ENCODE measurements around the gene KCNQ1. TPM values are rescaled to one million over a fixed set of nuclear protein-coding genes. Genes with fewer than 3 reads are reported as not detected.

The KCNQ1 gene
- total and polyA plus RNA-seq, 2 of the 13 experiments (the other 11 are each of a cell fraction or from before 2014, with no cell fraction given) = 0.02 to 0.08 TPM

DNA sequence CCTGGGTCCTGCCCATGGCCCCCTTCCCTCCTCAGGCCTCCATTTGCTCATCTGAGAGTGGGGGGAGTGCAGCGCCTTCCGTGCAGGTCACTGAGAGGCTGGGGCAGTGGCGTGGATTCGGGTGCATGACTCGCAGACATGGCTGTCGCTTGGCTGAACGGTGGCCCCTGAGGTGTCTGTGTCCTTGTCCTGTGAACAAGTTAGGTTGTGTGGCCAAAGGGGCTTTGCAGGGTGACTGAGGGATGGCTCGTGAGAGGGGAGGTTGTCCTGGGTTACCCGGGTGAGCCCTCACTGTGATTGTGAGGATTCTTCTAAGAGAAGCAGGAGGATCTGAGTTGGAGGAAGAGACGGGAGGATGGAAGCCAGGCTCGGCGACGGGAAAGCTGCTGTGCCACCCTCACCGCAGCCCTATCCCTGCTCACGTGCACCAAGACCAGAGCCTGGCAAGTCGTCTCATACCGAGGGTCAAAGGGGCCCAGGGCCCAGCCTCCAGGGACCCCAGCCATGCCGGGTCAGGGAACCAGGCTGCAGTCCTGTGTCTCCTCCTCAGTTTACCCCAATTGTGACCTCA is 79.1 kb downstream of the KCNQ1 start:
- Histone ChIP-seq H3K4me2 (ENCODE audit: low read depth, low read length) (no peak overlapping the region), H2AFZ (ENCODE audit: low read length) (no peak overlapping the region), H3K9ac (ENCODE audit: insufficient read depth, low read depth, low read length) (no peak overlapping the region), H3K27me3 (ENCODE audit: control insufficient read depth in 1 of 2, insufficient read depth in 2 of 2, low read length in 2 of 2) (peaks cover 28 to 94% of the 10 kb centered on the region in 2 experiments), H3K4me1 (ENCODE audit: insufficient read depth, low read length) (peaks cover 6% of the 10 kb centered on the region; the same call in 1 of the 2 replicates), H3K4me3 (replicated peaks in 1 of 3; ENCODE audit: insufficient read depth in 1 of 3, low read depth in 2 of 3, low read length in 3 of 3) (no peak overlapping the region), H4K20me1 (ENCODE audit: insufficient read depth, low read length) (peaks cover 6% of the 10 kb centered on the region; the same call in 1 of the 2 replicates), H3K79me2 (ENCODE audit: insufficient read depth, low read length) (no peaks in the 10 kb centered on the region), H3K27ac (ENCODE audit: extremely low read length, insufficient read depth, low read length) (no peak overlapping the region), H3K36me3 (replicated peaks in 1 of 2; ENCODE audit: control insufficient read depth in 1 of 2, insufficient read depth in 2 of 2, low read length in 2 of 2) (no peaks in the 10 kb centered on the region), H3K9me3 (ENCODE audit: low read length) (no peaks in the 10 kb centered on the region)
- POLR2A ChIA-PET = no interaction called here
- intact Hi-C loops (cut with micrococcal nuclease; ENCODE audit: unreplicated experiment) = no loop called here
- no peak for ATAC-seq
- CTCF ChIA-PET (ENCODE audit: low intra/inter-chr PET ratio, low total read pairs) = no interaction called here
- no peak for TF ChIP-seq ARHGAP35 (CRISPR knock-in tag; IDR thresholded peaks at IDR 0.05; ENCODE audit: borderline replicate concordance)
- no peak for TF ChIP-seq ZNF570 (CRISPR knock-in tag; IDR thresholded peaks at IDR 0.05; ENCODE audit: borderline replicate concordance)
- TF ChIP-seq PRDM15 (CRISPR knock-in tag; IDR thresholded peaks at IDR 0.05) = no peak
- TF ChIP-seq, protein P1, sequence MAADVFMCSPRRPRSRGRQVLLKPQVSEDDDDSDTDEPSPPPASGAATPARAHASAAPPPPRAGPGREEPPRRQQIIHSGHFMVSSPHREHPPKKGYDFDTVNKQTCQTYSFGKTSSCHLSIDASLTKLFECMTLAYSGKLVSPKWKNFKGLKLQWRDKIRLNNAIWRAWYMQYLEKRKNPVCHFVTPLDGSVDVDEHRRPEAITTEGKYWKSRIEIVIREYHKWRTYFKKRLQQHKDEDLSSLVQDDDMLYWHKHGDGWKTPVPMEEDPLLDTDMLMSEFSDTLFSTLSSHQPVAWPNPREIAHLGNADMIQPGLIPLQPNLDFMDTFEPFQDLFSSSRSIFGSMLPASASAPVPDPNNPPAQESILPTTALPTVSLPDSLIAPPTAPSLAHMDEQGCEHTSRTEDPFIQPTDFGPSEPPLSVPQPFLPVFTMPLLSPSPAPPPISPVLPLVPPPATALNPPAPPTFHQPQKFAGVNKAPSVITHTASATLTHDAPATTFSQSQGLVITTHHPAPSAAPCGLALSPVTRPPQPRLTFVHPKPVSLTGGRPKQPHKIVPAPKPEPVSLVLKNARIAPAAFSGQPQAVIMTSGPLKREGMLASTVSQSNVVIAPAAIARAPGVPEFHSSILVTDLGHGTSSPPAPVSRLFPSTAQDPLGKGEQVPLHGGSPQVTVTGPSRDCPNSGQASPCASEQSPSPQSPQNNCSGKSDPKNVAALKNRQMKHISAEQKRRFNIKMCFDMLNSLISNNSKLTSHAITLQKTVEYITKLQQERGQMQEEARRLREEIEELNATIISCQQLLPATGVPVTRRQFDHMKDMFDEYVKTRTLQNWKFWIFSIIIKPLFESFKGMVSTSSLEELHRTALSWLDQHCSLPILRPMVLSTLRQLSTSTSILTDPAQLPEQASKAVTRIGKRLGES (CRISPR knock-in tag; IDR thresholded peaks at IDR 0.05; ENCODE audit: borderline replicate concordance) = no peak
- TF ChIP-seq, protein P2, sequence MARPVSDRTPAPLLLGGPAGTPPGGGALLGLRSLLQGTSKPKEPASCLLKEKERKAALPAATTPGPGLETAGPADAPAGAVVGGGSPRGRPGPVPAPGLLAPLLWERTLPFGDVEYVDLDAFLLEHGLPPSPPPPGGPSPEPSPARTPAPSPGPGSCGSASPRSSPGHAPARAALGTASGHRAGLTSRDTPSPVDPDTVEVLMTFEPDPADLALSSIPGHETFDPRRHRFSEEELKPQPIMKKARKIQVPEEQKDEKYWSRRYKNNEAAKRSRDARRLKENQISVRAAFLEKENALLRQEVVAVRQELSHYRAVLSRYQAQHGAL (CRISPR knock-in tag; IDR thresholded peaks at IDR 0.05; ENCODE audit: not compliant biosample characterization) = no peak
- no peak for TF ChIP-seq MTERF4 (CRISPR knock-in tag; IDR thresholded peaks at IDR 0.05)
- no peak for TF ChIP-seq ZNF292 (CRISPR knock-in tag; IDR thresholded peaks at IDR 0.05; ENCODE audit: borderline replicate concordance, low read depth)
- TF ChIP-seq ELF4 (CRISPR knock-in tag; IDR thresholded peaks at IDR 0.05; ENCODE audit: borderline replicate concordance) = no peak
- TF ChIP-seq RNF2 (conservative IDR thresholded peaks at IDR 0.05; ENCODE audit: low read depth) = no peak
- no peak for TF ChIP-seq ZNF10 (CRISPR knock-in tag; IDR thresholded peaks at IDR 0.05; ENCODE audit: borderline replicate concordance, low read depth)
- no peak for TF ChIP-seq ZNF766 (CRISPR knock-in tag; IDR thresholded peaks at IDR 0.05; ENCODE audit: borderline replicate concordance)
- TF ChIP-seq SMAD3 (CRISPR knock-in tag; IDR thresholded peaks at IDR 0.05) = no peak
- TF ChIP-seq ZNF451 (CRISPR knock-in tag; IDR thresholded peaks at IDR 0.05) = no peak
- TF ChIP-seq ZNF274 (CRISPR knock-in tag; IDR thresholded peaks at IDR 0.05) = no peak
- no TSS peak for BruUV-seq (replicated peaks)
- 7% methylated on average over 6 of the region's 18 CpGs for WGBS (ENCODE audit: low lambda C conversion rate)
- in situ Hi-C loops (cut with HindIII; ENCODE audit: extremely low pct_ligation_motif_present, low pct_unique_long_range_greater_than_20kb) = loop anchor here (10.0 kb wide), 1 partner anchor 329 kb away; no protein-coding TSS in a partner anchor
- FAIRE-seq = no peak
- no peak for DNase-seq (ENCODE audit: low spot score)

Data from HepG2 (cell line).